ENCODE data around the gene SLC22A12.

DNA sequence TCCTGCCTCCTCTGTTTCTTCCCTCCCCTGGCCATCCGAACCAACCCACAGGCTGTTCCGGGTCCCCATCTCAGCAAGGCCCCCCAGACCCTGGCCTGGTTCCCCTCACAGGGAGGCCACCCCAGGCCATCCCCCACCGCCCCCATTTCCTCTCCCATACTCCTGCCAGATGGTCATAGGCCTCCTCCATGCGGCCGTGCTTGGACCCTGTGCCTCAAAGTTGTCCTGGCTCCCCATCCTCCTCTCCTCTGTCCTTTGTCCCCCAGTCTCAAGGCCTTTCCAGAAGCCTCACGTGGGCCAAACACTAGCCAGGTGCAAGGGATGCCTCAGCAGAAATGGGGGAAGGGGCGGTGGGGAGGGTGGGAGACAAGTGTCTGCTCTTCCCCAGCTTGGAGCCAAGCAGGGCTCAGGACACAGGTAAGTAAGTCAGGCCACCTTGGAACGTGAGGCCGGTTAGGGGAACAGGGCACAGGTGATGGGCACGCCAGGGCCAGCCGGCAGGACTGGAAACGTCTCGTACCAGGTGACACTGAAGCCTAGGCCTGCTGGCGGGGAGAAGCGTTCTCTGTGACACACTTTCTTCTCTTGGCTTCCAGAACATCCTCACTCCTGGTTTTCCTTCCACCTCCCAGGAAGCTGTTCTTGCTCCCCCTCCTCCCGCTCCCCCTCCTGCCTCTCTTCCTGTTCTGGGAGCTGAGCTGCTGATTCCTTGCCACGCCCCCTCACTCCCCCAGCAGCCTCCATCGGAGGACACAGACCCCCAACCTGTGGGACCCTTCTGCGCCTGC, 31.5 kb upstream of the SLC22A12 start:
- TF ChIP-seq POLR2A (IDR thresholded peaks at IDR 0.05; ENCODE audit: low read length): no peak
- TF ChIP-seq GATA1 (IDR thresholded peaks at IDR 0.05; ENCODE audit: low read depth, low read length): no peak

Measured in erythroblast (primary cell).